GM12864 (cell line): ENCODE data around the gene TAF1A.
"Not testable (repeated sequence)": the region's sequence is repeated elsewhere in the genome, so short reads cannot be mapped to it uniquely, and the experiment has no call there.

Experiments used
- DNase-seq: peaks from one replicate; pipeline ENCODE4 v3.0.0-alpha.2; 2011; ENCODE audit warnings: low read depth
- H3K4me3 ChIP-seq: 2 replicates; pipeline ENCODE4 v1.5.1; 2011; ENCODE audit warnings: mild to moderate bottlenecking, low read depth, low read length, control low read depth
- TF ChIP-seq, protein P1 (sequence below): IDR thresholded peaks from 2 replicates; pipeline ENCODE4 v1.5.1; 2011; ENCODE audit warnings: low read depth, mild to moderate bottlenecking, moderate library complexity, low read length, control low read depth, inconsistent platforms; ENCODE audit errors: missing control alignments

The TAF1A gene

DNA sequence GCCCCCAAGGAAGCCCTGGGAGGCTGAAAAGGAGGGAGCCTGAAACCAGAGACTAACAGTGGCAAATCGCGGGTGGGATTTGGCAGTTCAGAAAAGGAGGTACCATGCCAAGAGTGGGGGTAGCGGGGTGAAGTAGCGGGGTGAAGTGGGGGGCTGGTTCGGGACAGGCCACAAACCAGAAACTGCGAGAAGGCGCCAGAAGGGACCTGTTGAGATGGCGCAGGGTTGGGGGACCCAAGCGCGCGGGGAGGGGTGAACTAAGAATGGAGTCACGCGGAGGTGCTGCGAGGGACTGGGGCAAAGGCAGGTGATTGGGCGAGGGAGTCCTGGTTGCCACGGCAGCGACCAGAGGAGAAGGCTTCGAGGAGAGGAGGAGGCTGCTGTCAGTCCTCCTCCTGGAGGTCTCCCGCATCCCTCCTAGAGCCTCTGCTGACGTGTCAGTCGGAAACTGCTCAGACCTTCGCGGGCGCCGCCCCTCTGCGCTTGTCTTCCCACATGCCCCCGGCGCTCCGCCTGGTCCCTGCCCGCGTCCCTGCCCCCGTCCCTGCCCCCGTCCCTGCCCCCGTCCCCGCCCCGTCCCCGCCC, 27.7 kb upstream of the TAF1A start:
- H3K4me3 ChIP-seq = peak overlapping the region; percentile 59
- TF ChIP-seq, protein P1, sequence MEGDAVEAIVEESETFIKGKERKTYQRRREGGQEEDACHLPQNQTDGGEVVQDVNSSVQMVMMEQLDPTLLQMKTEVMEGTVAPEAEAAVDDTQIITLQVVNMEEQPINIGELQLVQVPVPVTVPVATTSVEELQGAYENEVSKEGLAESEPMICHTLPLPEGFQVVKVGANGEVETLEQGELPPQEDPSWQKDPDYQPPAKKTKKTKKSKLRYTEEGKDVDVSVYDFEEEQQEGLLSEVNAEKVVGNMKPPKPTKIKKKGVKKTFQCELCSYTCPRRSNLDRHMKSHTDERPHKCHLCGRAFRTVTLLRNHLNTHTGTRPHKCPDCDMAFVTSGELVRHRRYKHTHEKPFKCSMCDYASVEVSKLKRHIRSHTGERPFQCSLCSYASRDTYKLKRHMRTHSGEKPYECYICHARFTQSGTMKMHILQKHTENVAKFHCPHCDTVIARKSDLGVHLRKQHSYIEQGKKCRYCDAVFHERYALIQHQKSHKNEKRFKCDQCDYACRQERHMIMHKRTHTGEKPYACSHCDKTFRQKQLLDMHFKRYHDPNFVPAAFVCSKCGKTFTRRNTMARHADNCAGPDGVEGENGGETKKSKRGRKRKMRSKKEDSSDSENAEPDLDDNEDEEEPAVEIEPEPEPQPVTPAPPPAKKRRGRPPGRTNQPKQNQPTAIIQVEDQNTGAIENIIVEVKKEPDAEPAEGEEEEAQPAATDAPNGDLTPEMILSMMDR = no peak
- DNase-seq = peak; percentile 89

DNA sequence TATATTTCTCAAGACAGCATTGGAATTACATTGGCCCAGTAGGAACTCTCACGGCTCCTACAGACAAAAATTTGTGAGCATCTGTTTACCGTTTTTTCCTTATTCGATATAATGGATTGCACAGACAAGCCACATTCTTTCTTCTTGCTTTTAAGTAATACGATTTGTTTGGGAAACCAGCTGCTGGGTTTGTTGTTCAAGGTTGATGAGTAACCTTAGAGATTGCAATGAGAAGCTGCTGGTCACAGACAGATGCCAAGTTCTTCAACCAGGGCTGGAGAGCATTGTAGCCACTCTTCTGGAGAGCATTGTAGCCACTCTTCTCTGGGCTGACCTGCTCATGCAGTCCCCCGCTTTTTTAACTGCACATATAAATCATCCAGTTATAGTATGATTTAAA, 26.8 kb upstream of the TAF1A start:
- no peak for DNase-seq
- no peak overlapping the region for H3K4me3 ChIP-seq
- TF ChIP-seq, protein P1 = no peak

GRCh38 chr1:222613627-222614026, 23.9 kb upstream of the TAF1A start:
- no peak overlapping the region for H3K4me3 ChIP-seq
- DNase-seq = no peak
- TF ChIP-seq, protein P1 = no peak

DNA sequence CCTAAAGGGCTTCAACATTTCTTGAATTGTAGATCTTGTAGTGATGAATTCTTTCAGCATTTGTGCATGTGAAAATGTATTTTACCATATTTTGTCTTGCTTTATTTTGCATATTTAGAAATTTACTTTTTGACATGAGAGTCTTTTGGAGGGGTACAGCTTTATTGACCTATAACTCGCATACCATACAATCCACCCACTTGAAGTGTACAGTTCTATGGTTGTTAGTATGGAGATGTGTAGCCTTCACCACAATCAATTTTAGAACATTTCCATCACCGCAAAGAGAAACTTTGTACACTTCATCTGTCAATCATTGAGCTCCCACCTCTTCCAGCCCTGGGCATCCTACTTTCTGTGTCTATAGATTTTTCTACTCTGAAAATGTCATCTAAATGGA, 21.0 kb upstream of the TAF1A start:
- H3K4me3 ChIP-seq = no peak overlapping the region
- TF ChIP-seq, protein P1 = no peak
- DNase-seq = no peak

GRCh38 chr1:222609111-222609510, 19.4 kb upstream of the TAF1A start:
- DNase-seq, H3K4me3 ChIP-seq: not testable (repeated sequence)

GRCh38 chr1:222606757-222607156, 17.0 kb upstream of the TAF1A start:
- TF ChIP-seq, protein P1 = no peak
- DNase-seq = no peak
- H3K4me3 ChIP-seq = no peak overlapping the region

DNA sequence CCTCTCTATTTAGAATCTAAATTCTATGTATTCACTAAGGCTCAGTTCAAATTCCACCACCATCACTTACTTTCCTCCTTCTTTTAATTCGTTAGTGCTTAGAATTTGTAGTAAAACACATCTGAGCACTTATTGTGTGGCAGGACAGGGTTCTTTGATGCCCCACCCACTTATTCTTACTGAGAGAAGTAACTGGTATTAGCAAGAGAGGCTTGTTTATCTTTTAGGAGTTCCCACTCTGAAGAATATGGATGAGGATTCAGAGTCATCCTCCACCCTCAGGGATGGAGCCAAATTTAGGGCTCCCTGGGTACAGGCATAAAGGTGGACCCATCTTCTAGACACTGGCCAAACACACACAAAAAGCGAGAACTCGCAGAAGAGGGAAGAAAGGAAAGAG, 11.5 kb upstream of the TAF1A start:
- no peak overlapping the region for H3K4me3 ChIP-seq
- DNase-seq = no peak
- TF ChIP-seq, protein P1 = no peak
